PC-9 (cell line): Measurements from ENCODE around the gene ERN1. TPM values are rescaled to one million over a fixed set of nuclear protein-coding genes. Genes with fewer than 3 reads are reported as not detected.

Experiments
- BruUV-seq: library from RNA; stranded (reverse); fragments of 400-500 nt; replicated peaks from 2 replicates; lab custom pipeline; 2021; lab: Mats Ljungman, UMichigan
- CTCF ChIA-PET: fragments of 300-600 bp; sonication (Branson Sonifier 250); formaldehyde crosslinking; loops from one replicate; lab custom pipeline; 2022; ENCODE audit warnings: antibody characterized with exemption; lab: Charles Lee
- POLR2A ChIA-PET: fragments of 300-600 bp; sonication (Branson Sonifier 250); formaldehyde crosslinking; loops from one replicate; lab custom pipeline; 2022; ENCODE audit warnings: antibody characterized with exemption; ENCODE audit not compliant: unreplicated experiment; lab: Charles Lee
- DNase-seq, 2 experiments: peaks; one replicate each; pipeline versions ENCODE4 v3.0.0 to v3.0.0-alpha.2; 2015 to 2022; ENCODE audit warnings: mixed read lengths in 1 of 2
- H2AFZ ChIP-seq: fragments of 200-600 bp; sonication (generic); 2 replicates; pipeline ENCODE4 v1.8.1; 2017; ENCODE audit warnings: antibody characterized with exemption
- H3F3A ChIP-seq: fragments of 200-600 bp; sonication (generic); 2 replicates; pipeline ENCODE4 v1.8.1; 2017; ENCODE audit warnings: antibody characterized with exemption, mild to moderate bottlenecking, low read depth; ENCODE audit not compliant: insufficient read depth
- H3K27ac ChIP-seq: fragments of 200-600 bp; sonication (generic); 2 replicates; pipeline ENCODE4 v1.6.1; 2016; ENCODE audit warnings: mixed run types
- H3K27me3 ChIP-seq: fragments of 200-600 bp; sonication (generic); 2 replicates; pipeline ENCODE4 v1.6.1; 2016; ENCODE audit warnings: low read depth, mixed run types; ENCODE audit not compliant: insufficient read depth
- H3K36me3 ChIP-seq: fragments of 200-600 bp; sonication (generic); 2 replicates; pipeline ENCODE4 v1.6.1; 2016; ENCODE audit warnings: low read depth, mixed run types
- H3K4me1 ChIP-seq: fragments of 200-600 bp; sonication (generic); replicated peaks from 2 replicates; pipeline ENCODE4 v1.6.1; 2016; ENCODE audit warnings: mixed run types; ENCODE audit not compliant: insufficient read depth
- H3K4me2 ChIP-seq: fragments of 200-600 bp; sonication (generic); 2 replicates; pipeline ENCODE4 v1.6.1; 2017; ENCODE audit warnings: mixed run types
- H3K4me3 ChIP-seq: fragments of 200-600 bp; sonication (generic); 2 replicates; pipeline ENCODE4 v1.6.1; 2016; ENCODE audit warnings: mixed run types
- H3K79me2 ChIP-seq: fragments of 200-600 bp; sonication (generic); 2 replicates; pipeline ENCODE4 v1.6.1; 2017; ENCODE audit warnings: low read depth, mixed run types
- H3K9me2 ChIP-seq: fragments of 200-600 bp; sonication (generic); 2 replicates; pipeline ENCODE4 v1.8.1; 2017; ENCODE audit warnings: mild to moderate bottlenecking; ENCODE audit not compliant: insufficient read depth
- H3K9me3 ChIP-seq: fragments of 200-600 bp; sonication (generic); 2 replicates; pipeline ENCODE4 v1.8.1; 2016; ENCODE audit warnings: low read depth; ENCODE audit not compliant: insufficient read depth
- H4K20me1 ChIP-seq: fragments of 200-600 bp; sonication (generic); 2 replicates; pipeline ENCODE4 v1.8.1; 2017; ENCODE audit not compliant: insufficient read depth
- CTCF ChIP-seq: fragments of 200-600 bp; sonication (generic); conservative IDR thresholded peaks from 2 replicates; pipeline ENCODE4 v1.6.1; 2017; ENCODE audit warnings: mixed run types, antibody characterized with exemption, mild to moderate bottlenecking, moderate library complexity
- EZH2 ChIP-seq: fragments of 200-600 bp; sonication (generic); IDR thresholded peaks from 2 replicates; pipeline ENCODE4 v1.8.0; 2017; ENCODE audit warnings: antibody characterized with exemption, low read depth
- intact Hi-C: fragments of 100-400 bp; cut with micrococcal nuclease; formaldehyde crosslinking; loops from one replicate; pipeline ENCODE4 v1.10.0; 2022; ENCODE audit not compliant: unreplicated experiment
- total RNA-seq: library from RNA; stranded (reverse); gene quantifications from 2 replicates; pipeline ENCODE4 v1.2.3, GENCODE V29; 2021

ERN1 gene
- total RNA-seq, 1 experiment from 2014 or later = 9.2 TPM

- H3K27ac ChIP-seq = no peak overlapping the region
- no peaks in the 10 kb centered on the region for H3K9me3 ChIP-seq
- H3K36me3 ChIP-seq = 0 out of 2 replicates have a peak, but pooled peaks cover 10% of the 10 kb centered on the region
- H3K79me2 ChIP-seq = peaks cover 35% of the 10 kb centered on the region
- TF ChIP-seq CTCF (no peak), EZH2 (no peak)
- no TSS peak for BruUV-seq
- H3K4me3 ChIP-seq = no peak overlapping the region
- H3F3A ChIP-seq = peaks cover 59% of the 10 kb centered on the region
- no peak for DNase-seq
- H3K4me1 ChIP-seq = peaks cover 77% of the 10 kb centered on the region
- no peaks in the 10 kb centered on the region for H3K9me2 ChIP-seq
- intact Hi-C loops = loop anchor here (5.0 kb wide), 1 partner anchor 52 kb away; the partner anchor contains the start of gene ERN1
- POLR2A ChIA-PET = interaction anchor here (0.6 kb wide), 1 partner anchor 207 kb away, joined by 20 read pairs; no protein-coding TSS in a partner anchor
- CTCF ChIA-PET = no interaction called here
- no peak overlapping the region for H3K4me2 ChIP-seq
- no peaks in the 10 kb centered on the region for H3K27me3 ChIP-seq
- no peak overlapping the region for H2AFZ ChIP-seq
- H4K20me1 ChIP-seq = no peaks in the 10 kb centered on the region
Measured at GRCh38 chr17:64080174-64080618, 49.7 kb downstream of the ERN1 start.

GRCh38 chr17:64077379-64077778 is 52.6 kb downstream of the ERN1 start:
- Histone ChIP-seq H3K9me3 (no peaks in the 10 kb centered on the region), H4K20me1 (no peaks in the 10 kb centered on the region), H3F3A (peaks cover 50% of the 10 kb centered on the region), H3K4me2 (peak overlapping the region; percentile 36), H3K4me1 (peaks cover 64% of the 10 kb centered on the region), H3K9me2 (no peaks in the 10 kb centered on the region), H3K79me2 (peaks cover 20% of the 10 kb centered on the region), H3K36me3 (peaks cover 18% of the 10 kb centered on the region), H3K4me3 (no peak overlapping the region), H2AFZ (no peak overlapping the region), H3K27ac (peak overlapping the region; percentile 74), H3K27me3 (no peaks in the 10 kb centered on the region)
- DNase-seq = peak; percentile 37 to 72
- TF ChIP-seq CTCF = no peak
- no peak for TF ChIP-seq EZH2
- BruUV-seq = no TSS peak
- ChIA-PET CTCF (no interaction called here), POLR2A (no interaction called here)
- intact Hi-C loops = no loop called here

- no peak for DNase-seq
- POLR2A ChIA-PET = no interaction called here
- H3K4me3 ChIP-seq = no peak overlapping the region
- peaks cover 32% of the 10 kb centered on the region for H3K36me3 ChIP-seq
- H3K4me1 ChIP-seq = peaks cover 51% of the 10 kb centered on the region
- peak overlapping the region; percentile 75 for H3K27ac ChIP-seq
- peaks cover 12% of the 10 kb centered on the region for H3K79me2 ChIP-seq
- H3K9me2 ChIP-seq = no peaks in the 10 kb centered on the region
- H3K27me3 ChIP-seq = no peaks in the 10 kb centered on the region
- intact Hi-C loops = no loop called here
- H3K4me2 ChIP-seq = peak overlapping the region; percentile 50; the same call in 1 of the 2 replicates
- H3F3A ChIP-seq = peaks cover 37% of the 10 kb centered on the region
- CTCF ChIA-PET = no interaction called here
- no TSS peak for BruUV-seq
- H4K20me1 ChIP-seq = no peaks in the 10 kb centered on the region
- H3K9me3 ChIP-seq = no peaks in the 10 kb centered on the region
- TF ChIP-seq EZH2 (no peak), CTCF (no peak)
- H2AFZ ChIP-seq = no peak overlapping the region
Measured at GRCh38 chr17:64075913-64076312, 54.0 kb downstream of the ERN1 start.
